NCI-H524 (cell line): ENCODE data around the gene C13orf46.
A peak's percentile ranks its signal among the peaks of the same experiment; 100 is the strongest.
"Not testable (repeated sequence)": the region's sequence is repeated elsewhere in the genome, so short reads cannot be mapped to it uniquely, and the experiment has no call there.

Source experiments
- DNase-seq, 2 experiments: peaks; one replicate each; lab custom pipeline; 2025; lab: John Stamatoyannopoulos, UW

C13orf46 gene

DNA sequence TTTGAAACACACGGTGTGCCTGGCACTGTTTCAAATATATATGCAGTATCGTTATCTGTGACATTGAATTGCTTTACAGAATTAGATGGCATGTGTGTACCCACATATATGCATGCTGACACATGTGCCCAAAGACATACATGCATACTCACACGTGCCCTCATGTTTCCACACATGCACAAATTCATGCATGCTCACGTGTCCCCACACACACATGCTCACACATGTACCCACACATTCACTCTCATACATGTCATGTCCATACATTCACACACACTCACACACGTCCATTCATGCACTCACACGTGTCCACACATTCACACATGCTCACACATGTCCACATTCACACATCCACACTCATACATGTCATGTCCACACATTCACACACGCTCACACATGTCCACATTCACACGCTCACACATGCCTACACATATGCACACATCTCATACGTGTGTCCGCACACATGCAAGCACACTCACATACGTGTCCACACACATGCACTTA lies 17.9 kb upstream of the C13orf46 start:
- no peak for DNase-seq

DNA sequence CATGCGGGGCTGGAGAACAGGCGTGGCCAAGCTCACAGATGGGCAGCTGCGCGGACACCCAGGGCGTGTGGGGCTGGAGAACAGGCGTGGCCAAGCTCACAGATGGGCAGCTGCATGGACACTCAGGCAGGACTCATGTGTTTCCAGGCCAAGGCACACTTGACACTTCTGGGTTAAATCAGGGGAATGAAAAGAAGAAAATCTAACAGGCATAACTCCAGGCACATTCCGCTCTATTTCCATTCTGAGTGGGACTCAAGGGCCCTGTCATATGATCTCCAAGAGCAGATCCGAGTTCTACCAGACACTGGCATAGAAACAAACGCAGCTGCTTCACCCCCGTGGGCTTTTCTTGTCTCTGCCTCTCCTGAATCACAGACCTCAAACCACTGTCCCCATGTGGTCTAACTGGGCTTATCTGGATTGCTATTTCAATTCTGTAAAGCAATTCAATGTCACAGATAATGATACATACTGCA lies 17.4 kb upstream of the C13orf46 start:
- DNase-seq = no peak

DNA sequence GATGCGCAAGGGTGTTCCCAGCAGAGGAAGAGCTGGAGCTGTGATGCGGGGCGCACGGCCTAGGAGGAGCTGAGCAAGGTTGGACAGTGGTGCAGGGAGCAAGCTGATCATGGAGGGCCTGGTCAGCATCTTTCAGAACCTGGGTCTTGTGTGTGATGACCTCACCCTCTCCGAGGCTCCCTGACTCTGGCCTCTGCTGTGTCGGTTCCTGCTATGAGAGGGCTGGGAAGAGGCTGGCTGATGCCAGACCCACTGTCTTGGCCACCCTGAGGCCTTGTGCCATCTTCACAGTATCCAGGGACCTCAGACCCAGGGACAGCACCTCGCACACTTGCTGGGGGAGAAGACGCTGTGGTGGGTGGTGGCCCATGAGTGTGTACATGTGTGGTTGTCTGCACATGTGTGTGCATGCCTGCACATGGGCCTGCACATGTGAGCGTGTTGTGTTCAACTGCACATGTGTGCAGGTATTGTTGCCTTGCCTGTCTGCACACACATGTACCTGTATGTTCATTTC lies 16.5 kb upstream of the C13orf46 start:
- DNase-seq = no peak

DNA sequence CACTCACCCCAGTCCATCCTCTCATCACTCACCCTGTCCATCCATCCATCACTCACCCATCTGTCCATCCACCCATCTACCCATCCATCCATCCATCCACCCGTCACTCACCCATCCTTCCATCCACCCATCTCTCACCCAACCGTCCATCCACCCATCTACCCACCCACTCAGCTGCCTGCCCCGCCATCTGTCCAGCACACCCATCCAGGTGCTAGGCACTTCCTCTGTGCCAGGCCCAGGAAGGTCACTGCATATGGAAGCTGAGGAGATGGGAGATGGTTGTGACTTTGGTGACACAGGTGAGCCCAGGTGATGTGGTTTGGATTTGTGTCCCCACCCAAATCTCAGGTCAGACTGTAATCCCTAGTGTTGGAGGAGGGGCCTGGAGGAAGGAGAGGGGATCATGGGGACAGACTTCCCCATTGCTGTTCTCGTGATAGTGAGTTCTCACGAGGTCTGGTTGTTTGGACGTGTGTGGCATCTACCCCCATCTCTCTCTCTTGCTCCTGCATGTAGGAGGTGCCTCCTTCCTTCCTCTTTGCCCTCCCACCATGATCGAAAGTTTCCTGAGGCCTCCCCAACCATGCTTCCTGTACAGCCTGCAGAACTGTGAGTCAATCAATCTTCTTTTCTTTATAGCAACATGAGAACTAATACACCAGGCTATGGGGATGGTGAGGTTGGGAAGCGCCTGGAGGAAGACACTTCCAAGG lies 15.9 kb upstream of the C13orf46 start:
- no peak for DNase-seq

DNA sequence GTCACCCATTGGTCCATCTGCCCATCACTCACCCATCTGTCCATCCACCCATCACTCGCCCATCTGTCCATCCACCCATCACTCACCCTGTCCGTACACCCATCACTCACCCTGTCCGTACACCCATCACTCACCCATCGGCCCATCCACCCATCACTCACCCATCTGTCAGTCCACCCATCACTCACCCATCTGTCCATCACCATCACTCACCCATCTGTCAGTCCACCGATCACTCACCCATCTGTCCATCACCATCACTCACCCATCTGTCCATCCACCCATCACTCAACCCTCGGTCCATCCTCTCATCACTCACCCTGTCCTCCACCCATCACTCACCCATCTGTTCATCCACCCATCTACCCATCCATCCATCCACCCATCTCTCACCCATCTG lies 15.0 kb upstream of the C13orf46 start:
- DNase-seq = not testable (repeated sequence)

DNA sequence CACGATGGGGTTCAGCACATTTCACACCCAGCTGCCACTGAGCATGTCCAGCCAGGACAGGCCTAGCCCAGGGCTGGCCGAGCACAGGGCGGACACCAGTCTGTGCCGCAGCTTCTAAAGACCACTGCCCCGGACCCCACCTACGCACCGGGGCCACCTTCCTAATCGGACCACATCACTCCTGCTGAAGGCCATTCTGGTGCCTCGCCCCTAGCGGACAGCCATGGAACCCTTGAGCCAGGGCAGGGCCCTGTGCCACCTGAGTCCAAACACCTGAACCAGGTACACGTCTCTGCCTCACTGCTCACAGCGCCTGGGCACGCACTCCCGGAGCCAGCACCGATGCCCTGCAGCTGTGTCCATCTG lies 8.4 kb upstream of the C13orf46 start:
- DNase-seq = no peak

DNA sequence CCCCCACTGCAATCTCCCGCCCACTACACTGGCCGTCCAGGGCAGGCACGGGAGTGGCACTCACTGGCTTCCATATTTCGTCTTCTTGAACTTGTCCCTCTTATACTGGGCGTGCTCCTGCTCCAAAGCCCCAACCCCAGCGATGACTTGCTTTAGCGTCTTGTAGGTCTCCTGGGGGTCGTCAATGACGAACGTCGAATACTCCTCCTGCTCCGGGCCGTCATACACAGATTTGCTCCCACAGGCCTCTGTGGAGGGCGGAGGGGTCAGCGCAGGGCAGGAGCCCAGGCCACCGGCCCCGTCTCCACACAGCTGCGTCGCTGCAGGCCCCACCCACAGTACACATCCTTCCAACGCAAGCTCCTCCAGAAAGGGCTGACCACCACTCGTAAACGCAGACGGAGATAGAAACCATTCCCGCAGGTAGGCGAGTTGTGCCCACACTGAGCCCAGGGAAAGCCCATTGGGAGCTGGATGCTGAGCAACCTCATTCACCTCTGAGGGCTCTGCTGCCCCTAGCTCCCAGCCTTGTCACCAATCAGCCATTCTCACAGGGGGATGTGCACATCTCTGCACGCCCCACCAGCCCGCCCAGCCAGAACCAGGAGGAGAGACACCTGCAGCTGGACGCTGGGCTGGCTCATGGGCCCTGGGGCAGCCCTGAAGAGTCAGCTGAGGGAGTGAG lies 7.9 kb upstream of the C13orf46 start:
- no peak for DNase-seq

DNA sequence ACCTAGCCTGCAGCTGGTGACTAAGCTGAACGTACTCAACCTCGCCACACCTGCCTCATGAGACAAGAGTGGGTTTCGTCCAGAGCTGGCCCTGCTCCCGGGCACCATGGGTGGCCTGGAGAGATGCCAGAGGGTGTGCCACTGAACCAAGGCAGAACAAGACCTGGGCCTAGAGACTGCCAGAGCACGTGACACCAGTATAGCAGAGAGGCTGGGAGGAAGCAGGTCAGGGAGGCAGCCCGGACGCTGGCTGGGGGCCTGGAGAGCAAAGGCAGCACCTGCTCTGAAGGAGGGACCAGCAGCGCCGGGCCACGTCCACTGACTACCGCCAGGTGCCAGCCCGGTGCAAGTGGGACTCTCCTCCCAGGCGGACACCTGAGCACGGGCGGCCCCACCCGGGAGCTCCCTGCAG lies 7.3 kb upstream of the C13orf46 start:
- peak in 1 of 2 experiments; percentile 5 for DNase-seq

DNA sequence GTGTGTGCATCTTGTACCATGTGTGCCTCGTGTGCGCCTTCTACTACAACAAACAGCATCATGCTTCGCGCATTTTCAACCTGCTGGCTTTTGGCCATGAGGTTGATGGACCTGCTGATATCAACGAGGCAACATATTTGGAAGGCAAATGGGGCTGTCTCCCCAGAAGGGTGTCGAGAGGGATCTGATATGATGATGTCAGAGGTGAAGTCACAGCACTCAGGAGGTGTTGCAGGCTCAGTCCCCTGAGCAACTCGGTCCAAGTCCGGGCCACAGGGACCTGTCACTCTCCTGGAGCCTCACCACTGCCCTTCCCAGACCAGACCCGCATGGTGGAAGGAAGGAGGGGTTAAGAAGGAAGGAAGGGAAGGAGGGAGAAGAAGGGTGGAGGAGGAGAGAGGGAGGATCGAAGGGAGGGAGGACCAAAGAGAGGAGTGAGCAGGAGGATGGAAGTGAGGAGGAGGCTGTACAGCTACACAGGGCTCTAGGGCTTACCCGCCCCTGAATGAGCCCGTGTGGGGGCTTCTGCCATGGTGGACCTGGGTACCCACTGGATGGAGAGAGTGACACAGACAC lies 6.7 kb upstream of the C13orf46 start:
- no peak for DNase-seq

DNA sequence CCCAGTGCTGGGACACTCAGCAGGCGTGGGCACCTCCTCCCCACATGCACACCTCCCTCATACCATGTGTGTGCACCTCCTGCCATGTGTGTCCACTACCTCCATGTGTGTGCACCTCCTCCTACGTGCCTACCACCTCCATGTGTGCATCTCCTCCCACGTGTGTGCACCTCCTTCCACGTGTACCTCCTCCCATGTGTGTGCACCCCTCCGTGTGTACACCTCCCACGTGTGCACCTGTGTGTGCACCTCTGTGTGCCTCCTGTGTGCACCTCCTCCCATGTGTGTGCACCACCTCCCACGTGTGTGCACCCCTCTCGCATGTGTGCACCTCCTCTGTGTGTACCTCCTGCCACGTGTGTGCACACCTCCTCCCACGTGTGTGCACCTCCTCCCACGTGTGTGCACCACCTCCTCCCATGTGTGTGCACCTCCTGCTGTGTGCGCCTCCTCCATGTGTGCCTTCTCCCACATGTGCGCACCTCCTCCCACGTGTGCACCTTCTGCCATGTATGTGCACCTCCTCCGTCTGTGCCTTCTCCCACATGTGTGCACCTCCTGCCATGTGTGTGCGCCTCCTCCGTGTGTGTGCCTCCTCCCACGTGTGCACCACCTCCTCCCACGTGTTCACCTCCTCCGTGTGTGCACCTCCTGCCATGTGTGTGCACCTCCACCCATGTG lies 6.1 kb upstream of the C13orf46 start:
- DNase-seq = no peak

DNA sequence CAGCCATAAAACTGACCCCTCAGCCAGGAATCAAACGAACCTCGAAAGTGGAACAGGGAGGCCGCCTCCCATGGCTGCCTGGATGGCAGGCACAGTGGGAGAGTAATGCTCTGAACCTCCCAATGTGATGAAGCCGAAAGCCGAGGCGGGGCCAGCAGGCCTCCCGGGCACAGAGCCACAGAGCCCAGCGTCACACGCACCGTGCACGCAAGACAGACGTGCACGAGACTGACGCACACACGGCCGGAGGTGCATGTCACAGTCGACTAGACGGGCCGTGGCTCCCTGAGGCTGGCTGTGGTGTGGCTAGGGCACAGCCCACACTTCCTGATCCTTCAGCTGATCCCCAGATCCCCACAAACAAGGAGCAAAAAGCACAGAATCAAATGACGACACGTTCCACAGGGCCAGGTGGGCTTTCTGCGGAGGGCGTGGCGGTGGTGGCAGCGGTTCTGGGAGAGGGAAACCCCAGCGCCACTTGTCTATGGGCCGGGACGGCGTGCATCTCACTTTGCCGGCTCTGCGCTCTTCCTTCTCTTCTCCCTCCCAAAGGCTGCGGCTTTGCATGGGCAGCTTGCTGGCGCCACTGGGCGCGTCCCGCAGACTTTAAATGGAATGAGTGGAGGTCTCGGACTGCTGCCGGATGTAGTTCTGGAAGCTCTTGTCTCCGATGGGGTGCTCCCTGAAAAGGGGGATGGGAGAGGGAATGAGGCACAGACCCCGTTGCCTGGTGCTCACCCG lies 5.0 kb upstream of the C13orf46 start:
- no peak for DNase-seq

DNA sequence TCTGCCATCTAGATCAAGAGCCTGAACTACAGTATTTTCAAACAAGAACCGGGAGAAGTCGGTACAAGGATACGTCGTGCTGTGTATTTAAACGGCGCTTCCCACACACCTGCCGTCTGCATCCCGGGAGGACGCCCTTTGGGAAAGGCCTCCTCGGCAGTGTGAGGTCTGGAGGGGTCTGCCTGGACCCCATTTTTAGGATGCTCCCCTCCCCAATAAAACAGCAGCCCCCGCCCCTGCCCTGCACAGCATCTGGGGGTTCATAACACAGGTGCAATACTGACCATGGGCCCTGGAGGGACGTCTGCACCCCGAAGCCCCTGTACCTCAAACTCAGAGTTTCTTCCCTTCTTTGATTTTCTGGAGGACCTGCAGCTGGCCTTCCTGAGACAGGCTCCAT lies 4.1 kb upstream of the C13orf46 start:
- no peak for DNase-seq

DNA sequence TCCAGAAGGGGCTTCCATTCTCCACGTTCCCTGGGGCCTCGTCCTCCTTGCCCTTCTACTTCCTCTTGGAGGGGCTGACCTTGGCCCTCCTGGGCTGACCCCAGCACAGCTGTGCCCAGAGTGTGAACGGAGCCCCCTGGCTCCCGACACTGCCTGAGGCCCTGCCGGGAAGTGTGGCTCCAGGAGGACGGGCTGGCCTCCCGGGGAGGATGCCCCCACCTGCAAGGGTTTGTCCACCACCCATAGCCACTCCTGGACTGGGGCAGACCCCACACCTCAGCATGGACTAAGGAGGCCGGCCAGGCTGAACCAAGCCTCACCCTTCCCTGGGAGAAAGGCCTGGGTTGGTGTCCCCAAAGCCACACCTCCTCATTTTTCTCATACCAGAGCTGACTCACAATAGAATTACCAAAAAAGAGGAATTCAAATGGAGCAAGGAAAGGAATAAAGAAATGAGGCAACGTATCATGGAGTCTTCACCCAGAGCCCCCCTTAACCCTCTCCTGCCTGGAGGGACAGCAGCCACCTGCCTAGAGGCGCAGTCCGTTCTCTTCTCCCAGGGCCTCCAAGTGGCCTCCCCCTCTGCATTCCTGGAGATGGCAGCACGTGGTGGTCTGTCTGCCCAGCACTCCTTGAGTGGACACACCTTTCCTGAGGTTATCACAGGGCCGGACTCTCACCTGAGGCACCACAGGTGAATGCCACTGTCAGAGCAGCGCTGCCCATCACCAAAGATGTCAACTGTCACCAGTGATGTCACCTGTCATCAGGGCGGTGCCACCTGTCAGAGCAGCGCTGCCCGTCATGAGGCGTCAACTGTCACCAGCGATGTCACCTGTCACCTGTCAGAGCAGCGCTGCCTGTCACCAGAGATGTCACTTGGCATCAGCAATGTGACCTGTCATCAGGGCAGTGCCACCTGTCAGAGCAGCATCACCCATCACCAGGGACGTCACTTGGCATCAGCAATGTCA lies 3.1 kb upstream of the C13orf46 start:
- no peak for DNase-seq

DNA sequence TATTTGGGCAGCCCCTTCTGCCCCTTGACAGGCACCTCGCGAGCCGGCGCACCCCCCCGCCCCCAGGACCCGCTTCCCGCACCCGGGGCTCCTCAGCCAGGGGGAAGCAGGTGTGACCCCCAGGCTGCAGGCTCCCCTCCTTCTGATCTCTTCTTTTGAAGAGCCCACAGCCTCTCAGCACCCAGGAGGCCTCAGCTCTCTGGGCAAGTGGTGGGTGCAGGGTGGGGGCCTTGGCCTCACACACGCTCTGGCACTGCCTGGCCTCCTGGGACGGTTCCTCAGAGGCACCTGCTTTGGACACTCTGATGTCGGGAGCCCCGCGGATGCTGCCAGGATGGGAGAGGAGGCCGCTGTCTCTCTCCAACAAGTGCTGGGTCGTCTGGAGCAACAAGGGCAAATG lies 1.5 kb upstream of the C13orf46 start:
- DNase-seq = no peak

DNA sequence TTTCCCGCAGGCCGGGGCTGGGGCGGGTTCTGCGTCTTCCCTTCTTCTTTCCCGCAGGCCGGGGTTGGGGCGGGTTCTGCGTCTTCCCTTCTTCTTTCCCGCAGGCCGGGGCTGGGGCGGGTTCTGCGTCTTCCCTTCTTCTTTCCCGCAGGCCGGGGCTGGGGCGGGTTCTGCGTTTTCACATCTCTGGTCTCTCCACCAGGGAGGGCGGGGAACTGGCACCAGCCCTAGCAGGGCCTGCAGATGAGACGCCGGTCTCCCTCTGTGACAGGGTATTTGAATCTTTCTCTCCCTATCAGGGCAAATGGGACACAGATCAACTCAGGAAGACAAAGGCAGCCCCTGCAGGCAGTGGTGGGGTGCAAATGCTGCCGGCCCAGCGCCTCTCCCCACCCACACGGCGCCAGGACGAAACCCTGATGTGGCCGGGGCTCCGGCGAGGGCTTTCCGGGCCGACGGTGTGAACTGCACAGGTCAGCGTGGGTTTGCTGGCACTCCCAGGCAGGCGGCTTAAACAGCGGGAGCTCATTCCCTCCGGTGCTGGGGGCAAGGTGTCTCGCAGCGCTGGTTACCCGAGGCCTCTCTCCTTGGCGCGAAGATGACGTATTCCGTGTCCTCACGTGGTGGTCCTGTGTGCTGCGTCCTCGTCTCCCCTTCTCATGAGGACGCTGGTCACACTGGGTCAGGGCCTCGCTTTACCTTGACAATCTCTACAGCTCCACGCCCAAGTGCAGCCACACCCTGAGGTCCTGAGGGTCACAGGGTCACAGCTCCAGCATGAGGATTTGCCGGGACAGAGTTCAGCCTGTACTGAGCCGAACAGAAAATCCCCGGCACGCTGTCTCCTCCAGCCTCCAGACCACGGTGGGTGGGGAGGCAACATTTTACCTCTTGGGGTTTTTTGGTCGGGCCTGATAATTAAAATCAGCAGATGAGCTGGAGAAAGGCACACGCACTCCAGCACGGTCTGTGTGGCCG lies 717 bp upstream of the C13orf46 start:
- DNase-seq = no peak

DNA sequence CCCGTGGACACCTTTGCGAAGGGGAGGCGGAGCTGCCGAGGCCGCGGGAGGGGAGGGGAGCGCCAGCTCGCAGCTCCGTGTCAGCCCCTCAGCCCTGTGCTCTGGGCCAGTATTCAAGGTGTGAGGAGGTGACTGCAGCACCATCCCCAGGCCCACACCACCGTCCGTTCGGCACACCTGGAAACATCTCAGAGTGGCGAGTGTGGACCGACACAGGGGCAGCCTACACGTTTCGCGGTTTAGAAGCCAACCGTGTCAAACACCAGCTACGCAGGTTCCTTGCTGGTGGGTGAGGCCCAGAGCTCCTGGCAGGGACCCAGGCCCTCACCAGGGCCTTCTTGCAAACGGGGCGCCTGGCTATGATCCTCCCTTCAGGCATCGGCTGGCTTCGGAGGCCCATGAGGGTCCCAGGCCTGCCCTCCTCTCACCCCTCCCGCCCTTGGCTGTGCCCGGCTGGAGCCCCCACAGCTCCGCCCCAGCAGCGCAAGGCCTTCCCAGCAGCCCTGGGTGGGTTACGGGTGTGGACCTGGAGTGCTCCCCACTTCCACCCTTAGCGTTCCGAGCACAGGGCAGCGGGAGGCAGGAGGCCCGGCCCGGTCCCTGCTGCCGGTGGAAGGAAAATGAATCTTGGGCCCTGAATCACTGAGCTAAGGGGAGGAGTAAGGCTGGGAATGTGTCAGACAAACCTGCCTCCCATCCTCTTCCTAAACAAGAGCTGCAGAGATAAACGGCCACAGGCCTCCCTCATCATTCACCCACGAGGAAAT lies 1.2 kb downstream of the C13orf46 start:
- DNase-seq = no peak

DNA sequence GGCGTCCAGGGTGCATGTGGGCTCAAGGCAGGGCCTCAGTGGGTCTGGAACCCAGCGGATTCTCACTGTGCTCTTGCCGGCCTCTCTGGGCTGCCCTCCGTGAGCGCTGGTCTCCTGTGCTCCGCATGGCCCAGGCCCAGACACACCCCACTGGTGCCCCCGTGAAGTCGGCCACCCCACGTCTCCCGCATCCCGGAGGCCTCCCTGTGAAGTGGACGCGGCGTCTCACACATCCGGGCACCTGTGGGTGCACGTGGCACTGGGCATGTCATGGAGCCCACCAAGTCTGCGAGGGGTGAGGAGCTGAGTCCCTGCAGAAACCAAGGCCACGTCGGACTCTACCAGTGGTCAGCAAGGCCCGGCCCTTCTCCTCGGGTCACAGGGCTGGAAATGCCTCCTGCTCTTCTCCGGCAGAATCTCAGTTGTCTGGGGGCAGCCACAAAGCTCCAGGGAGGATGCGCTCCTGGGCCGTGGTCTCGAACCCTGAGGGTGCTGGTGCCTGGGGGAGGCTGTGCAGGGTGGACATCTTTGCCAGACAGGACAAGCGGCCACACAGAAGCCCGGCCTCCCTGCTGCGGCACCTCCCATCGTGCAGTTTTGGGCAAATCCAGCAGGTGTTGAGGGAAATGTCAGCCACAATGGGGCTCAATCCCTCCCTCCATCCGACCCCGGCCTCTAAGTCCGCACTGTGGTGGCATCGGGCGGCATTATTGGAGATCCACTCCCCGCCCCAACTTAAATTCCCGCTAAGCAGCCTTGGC lies 2.2 kb downstream of the C13orf46 start:
- no peak for DNase-seq
